Right atrium auricular region (tissue), 2 donors: ENCODE results near the gene FMNL3. TPM values are rescaled to one million over a fixed set of nuclear protein-coding genes. Genes with fewer than 3 reads are reported as not detected.

ENCODE experiments used
- DNase-seq: peaks from one replicate; pipeline ENCODE4 v3.0.0-alpha.2; 2019; ENCODE audit warnings: low spot score
- H3K27ac ChIP-seq, 2 donors: fragments of 200-600 bp; sonication (generic); 1 replicate in 1 of 2; 2 replicates in 1 of 2; pipeline ENCODE4 v1.5.1; 2016 to 2019
- H3K27me3 ChIP-seq, 2 donors: fragments of 200-600 bp; sonication (generic); one replicate each; pipeline versions ENCODE4 v1.5.1 to v1.6.0; 2017 to 2019
- H3K36me3 ChIP-seq: fragments of 200-600 bp; sonication (generic); one replicate; pipeline ENCODE4 v1.5.1; 2016
- H3K4me1 ChIP-seq, 2 donors: fragments of 200-600 bp; sonication (generic); one replicate each; pipeline versions ENCODE4 v1.5.1 to v1.6.0; 2017 to 2019
- H3K4me3 ChIP-seq, 2 donors: fragments of 200-600 bp; sonication (generic); 1 replicate in 1 of 2; 2 replicates in 1 of 2; pipeline ENCODE4 v1.5.1; 2017 to 2019; ENCODE audit warnings: mild to moderate bottlenecking in 1 of 2, moderate library complexity in 1 of 2
- H3K9me3 ChIP-seq, 2 donors: fragments of 200-600 bp; sonication (generic); one replicate each; pipeline ENCODE4 v1.5.1; 2019
- total RNA-seq, 2 donors: library from RNA; depleted of rRNA; stranded (reverse); fragments of >200 nt; gene quantifications; one replicate each; pipeline ENCODE4 v1.1.0, GENCODE V29; 2016
- TF ChIP-seq, protein P1 (sequence below), 2 donors: fragments of 200-600 bp; sonication (generic); IDR thresholded peaks; one replicate each; pipeline ENCODE4 v1.5.1; 2019; ENCODE audit warnings: antibody characterized with exemption in 2 of 2

Gene FMNL3
- total RNA-seq, 2 donors from 2014 or later, result 9.0 to 19.7 TPM

DNA sequence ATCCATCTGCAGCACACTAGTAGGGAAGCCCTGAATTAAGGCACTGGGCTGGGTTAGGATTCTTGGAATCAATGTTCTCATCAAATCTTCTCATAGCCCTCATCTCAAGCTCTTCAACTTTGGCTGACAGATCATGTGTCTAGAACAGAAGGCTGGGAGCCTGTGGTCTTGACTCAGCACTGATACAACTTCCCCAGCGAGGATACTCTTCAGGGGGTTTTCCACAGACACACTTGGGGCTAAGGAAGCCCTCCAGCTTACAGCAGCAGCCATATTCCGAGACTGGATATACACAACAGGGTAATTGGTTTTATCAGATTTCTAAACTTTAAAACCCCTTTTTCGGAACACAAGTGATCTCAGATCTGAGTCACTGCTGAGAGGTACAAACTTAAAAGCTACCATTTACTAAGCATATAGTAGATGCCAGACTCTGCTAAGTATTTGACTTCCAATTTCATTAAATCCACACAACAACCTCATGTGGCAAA, 3.5 kb downstream of the FMNL3 start:
- no peak overlapping the region for H3K4me3 ChIP-seq
- H3K27me3 ChIP-seq, result no peaks in the 10 kb centered on the region
- TF ChIP-seq, protein P1, sequence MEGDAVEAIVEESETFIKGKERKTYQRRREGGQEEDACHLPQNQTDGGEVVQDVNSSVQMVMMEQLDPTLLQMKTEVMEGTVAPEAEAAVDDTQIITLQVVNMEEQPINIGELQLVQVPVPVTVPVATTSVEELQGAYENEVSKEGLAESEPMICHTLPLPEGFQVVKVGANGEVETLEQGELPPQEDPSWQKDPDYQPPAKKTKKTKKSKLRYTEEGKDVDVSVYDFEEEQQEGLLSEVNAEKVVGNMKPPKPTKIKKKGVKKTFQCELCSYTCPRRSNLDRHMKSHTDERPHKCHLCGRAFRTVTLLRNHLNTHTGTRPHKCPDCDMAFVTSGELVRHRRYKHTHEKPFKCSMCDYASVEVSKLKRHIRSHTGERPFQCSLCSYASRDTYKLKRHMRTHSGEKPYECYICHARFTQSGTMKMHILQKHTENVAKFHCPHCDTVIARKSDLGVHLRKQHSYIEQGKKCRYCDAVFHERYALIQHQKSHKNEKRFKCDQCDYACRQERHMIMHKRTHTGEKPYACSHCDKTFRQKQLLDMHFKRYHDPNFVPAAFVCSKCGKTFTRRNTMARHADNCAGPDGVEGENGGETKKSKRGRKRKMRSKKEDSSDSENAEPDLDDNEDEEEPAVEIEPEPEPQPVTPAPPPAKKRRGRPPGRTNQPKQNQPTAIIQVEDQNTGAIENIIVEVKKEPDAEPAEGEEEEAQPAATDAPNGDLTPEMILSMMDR (IDR thresholded peaks at IDR 0.05), result no peak
- peak overlapping the region in 1 of 2 donors; percentile 43 for H3K27ac ChIP-seq
- peaks cover 0 to 58% of the 10 kb centered on the region in 2 donors for H3K4me1 ChIP-seq
- no peak for DNase-seq
- H3K9me3 ChIP-seq, result no peaks in the 10 kb centered on the region
- H3K36me3 ChIP-seq, result no peaks in the 10 kb centered on the region

GRCh38 chr12:49702676-49703215, 4.5 kb downstream of the FMNL3 start:
- Histone ChIP-seq H3K36me3 (no peaks in the 10 kb centered on the region), H3K4me3 (no peak overlapping the region), H3K27me3 (no peaks in the 10 kb centered on the region), H3K27ac (peak overlapping the region; percentile 30 to 43), H3K9me3 (no peaks in the 10 kb centered on the region), H3K4me1 (peaks cover 0 to 64% of the 10 kb centered on the region in 2 donors)
- TF ChIP-seq, protein P1 (IDR thresholded peaks at IDR 0.05), result no peak
- DNase-seq, result no peak

GRCh38 chr12:49702009-49702408, 5.2 kb downstream of the FMNL3 start:
- Histone ChIP-seq H3K27me3 (no peaks in the 10 kb centered on the region), H3K4me3 (no peak overlapping the region), H3K4me1 (peaks cover 0 to 70% of the 10 kb centered on the region in 2 donors), H3K27ac (no peak overlapping the region), H3K9me3 (no peaks in the 10 kb centered on the region), H3K36me3 (no peaks in the 10 kb centered on the region)
- TF ChIP-seq, protein P1 (IDR thresholded peaks at IDR 0.05), result no peak
- no peak for DNase-seq

GRCh38 chr12:49698619-49699545, 8.3 kb downstream of the FMNL3 start:
- DNase-seq, result peak; percentile 74
- Histone ChIP-seq H3K36me3 (no peaks in the 10 kb centered on the region), H3K4me1 (peaks cover 0 to 64% of the 10 kb centered on the region in 2 donors), H3K27me3 (no peaks in the 10 kb centered on the region), H3K27ac (peak overlapping the region; percentile 73 to 75), H3K9me3 (no peaks in the 10 kb centered on the region), H3K4me3 (peak overlapping the region in 1 of 2 donors; percentile 20)
- TF ChIP-seq, protein P1 (IDR thresholded peaks at IDR 0.05), result no peak

- peaks cover 0 to 55% of the 10 kb centered on the region in 2 donors for H3K4me1 ChIP-seq
Observed at GRCh38 chr12:49697808-49698207, 9.4 kb downstream of the FMNL3 start.

More at GRCh38 chr12:49697808-49698207, 9.4 kb downstream of the FMNL3 start:
- Histone ChIP-seq H3K27me3 (no peaks in the 10 kb centered on the region), H3K36me3 (no peaks in the 10 kb centered on the region), H3K9me3 (no peaks in the 10 kb centered on the region), H3K27ac (peak overlapping the region in 1 of 2 donors; percentile 75), H3K4me3 (no peak overlapping the region)
- TF ChIP-seq, protein P1 (IDR thresholded peaks at IDR 0.05), result no peak
- DNase-seq, result no peak
